ENCODE data around the gene MAP7D2.

- no peak for TF ChIP-seq CTCF (IDR thresholded peaks at IDR 0.05)
- TF ChIP-seq POLR2A (IDR thresholded peaks at IDR 0.05): no peak
- no peak for TF ChIP-seq EP300 (IDR thresholded peaks at IDR 0.05)
Observed at GRCh38 chrX:19966056-19966455, 150.7 kb downstream of the MAP7D2 start.

Data from ovary (tissue), 3 donors.